WTC11 (cell line): ENCODE results near the gene PDE3B. TPM values are rescaled to one million over a fixed set of nuclear protein-coding genes. Genes with fewer than 3 reads are reported as not detected.
"Not testable (repeated sequence)": the region's sequence is repeated elsewhere in the genome, so short reads cannot be mapped to it uniquely, and the experiment has no call there.

Experiments used
- ATAC-seq: fragments of 200-7000 bp; cut with Tn5 transposase; 2 replicates; pipeline ENCODE4 v1.10.0; 2021; ENCODE audit warnings: mild to moderate bottlenecking, moderate library complexity
- CTCF ChIA-PET: fragments of 300-600 bp; sonication (Branson Sonifier 250); formaldehyde crosslinking; loops from one replicate; lab custom pipeline; 2021; ENCODE audit warnings: antibody characterized with exemption; lab: Charles Lee
- POLR2A ChIA-PET: fragments of 350-600 bp; sonication (Branson Sonifier 250); formaldehyde crosslinking; loops from one replicate; lab custom pipeline; 2021; ENCODE audit warnings: antibody characterized with exemption; lab: Charles Lee
- DNase-seq: peaks from one replicate; pipeline ENCODE4 v3.0.0; 2021; ENCODE audit warnings: low spot score
- H3K27ac Mint-ChIP-seq: 2 replicates; pipeline ENCODE4 v1.8.0; 2021; ENCODE audit warnings: mixed read lengths
- H3K27me3 Mint-ChIP-seq: 2 replicates; pipeline ENCODE4 v1.8.0; 2021; ENCODE audit warnings: low read depth, mild to moderate bottlenecking, moderate library complexity, mixed read lengths
- H3K36me3 Mint-ChIP-seq: 2 replicates; pipeline ENCODE4 v1.8.0; 2021; ENCODE audit warnings: mixed read lengths
- H3K4me1 Mint-ChIP-seq: 2 replicates; pipeline ENCODE4 v1.8.0; 2022; ENCODE audit warnings: mixed read lengths
- H3K4me3 Mint-ChIP-seq: 2 replicates; pipeline ENCODE4 v1.8.0; 2021; ENCODE audit warnings: mild to moderate bottlenecking, moderate library complexity, mixed read lengths
- H3K9me3 Mint-ChIP-seq: 2 replicates; pipeline ENCODE4 v1.8.0; 2021; ENCODE audit warnings: mixed read lengths
- ARID4B ChIP-seq: sonication (generic); formaldehyde crosslinking; IDR thresholded peaks from 2 replicates; pipeline ENCODE4 v1.8.0; 2023; ENCODE audit warnings: missing genetic modification reagents, mild to moderate bottlenecking, borderline replicate concordance
- ATF1 ChIP-seq: sonication (generic); formaldehyde crosslinking; IDR thresholded peaks from 2 replicates; pipeline ENCODE4 v1.8.1; 2023; ENCODE audit warnings: mild to moderate bottlenecking, moderate library complexity, missing genetic modification reagents
- ATF6 ChIP-seq: sonication (generic); formaldehyde crosslinking; IDR thresholded peaks from 2 replicates; pipeline ENCODE4 v1.8.1; 2023; ENCODE audit warnings: mild to moderate bottlenecking, missing genetic modification reagents
- CREM ChIP-seq: sonication (generic); formaldehyde crosslinking; IDR thresholded peaks from 2 replicates; pipeline ENCODE4 v1.8.1; 2022; ENCODE audit warnings: mild to moderate bottlenecking, missing genetic modification reagents, moderate library complexity
- ELF4 ChIP-seq: sonication (generic); formaldehyde crosslinking; IDR thresholded peaks from 2 replicates; pipeline ENCODE4 v1.8.1; 2022; ENCODE audit warnings: low read depth, mild to moderate bottlenecking, moderate library complexity, missing genetic modification reagents
- EMX1 ChIP-seq: fragments of 250-450 bp; sonication (Bioruptor Pico); IDR thresholded peaks from 2 replicates; pipeline ENCODE4 v1.8.0; 2021; ENCODE audit warnings: mild to moderate bottlenecking
- ERG ChIP-seq: fragments of 250-450 bp; sonication (Bioruptor Pico); IDR thresholded peaks from 2 replicates; pipeline ENCODE4 v1.8.0; 2021; ENCODE audit warnings: mild to moderate bottlenecking
- IRF1 ChIP-seq: sonication (generic); formaldehyde crosslinking; IDR thresholded peaks from 2 replicates; pipeline ENCODE4 v1.8.0; 2023; ENCODE audit warnings: missing genetic modification reagents
- JUN ChIP-seq: sonication (generic); formaldehyde crosslinking; IDR thresholded peaks from 2 replicates; pipeline ENCODE4 v1.8.0; 2023; ENCODE audit warnings: mild to moderate bottlenecking, missing genetic modification reagents
- NFYB ChIP-seq: sonication (generic); formaldehyde crosslinking; conservative IDR thresholded peaks from 2 replicates; pipeline ENCODE4 v1.8.0; 2022; ENCODE audit warnings: low read depth, missing genetic modification reagents
- NR2C2 ChIP-seq: sonication (generic); formaldehyde crosslinking; IDR thresholded peaks from 2 replicates; pipeline ENCODE4 v1.8.0; 2022; ENCODE audit warnings: mild to moderate bottlenecking, missing genetic modification reagents
- OVOL2 ChIP-seq: fragments of 250-450 bp; sonication (Bioruptor Pico); IDR thresholded peaks from 2 replicates; pipeline ENCODE4 v1.9.0; 2021; ENCODE audit warnings: mild to moderate bottlenecking, borderline replicate concordance
- PRRX2 ChIP-seq: fragments of 250-450 bp; sonication (Bioruptor Pico); IDR thresholded peaks from 2 replicates; pipeline ENCODE4 v1.8.0; 2021; ENCODE audit warnings: mild to moderate bottlenecking
- TEAD4 ChIP-seq: sonication (generic); formaldehyde crosslinking; IDR thresholded peaks from 2 replicates; pipeline ENCODE4 v1.8.0; 2022; ENCODE audit warnings: mild to moderate bottlenecking, missing genetic modification reagents
- ZBTB43 ChIP-seq: sonication (generic); formaldehyde crosslinking; IDR thresholded peaks from 2 replicates; pipeline ENCODE4 v1.8.1; 2023; ENCODE audit warnings: mild to moderate bottlenecking, missing genetic modification reagents
- ZNF317 ChIP-seq: sonication (generic); formaldehyde crosslinking; IDR thresholded peaks from 2 replicates; pipeline ENCODE4 v1.8.1; 2023; ENCODE audit warnings: low read depth, mild to moderate bottlenecking, moderate library complexity, missing genetic modification reagents, borderline replicate concordance
- total RNA-seq: library from RNA; stranded (reverse); gene quantifications from 3 replicates; pipeline ENCODE4 v1.2.3, GENCODE V29; 2021
- TF ChIP-seq, protein P1 (sequence below): fragments of 250-450 bp; sonication (Bioruptor Pico); IDR thresholded peaks from 2 replicates; pipeline ENCODE4 v1.9.0; 2021; ENCODE audit warnings: mild to moderate bottlenecking
- TF ChIP-seq, protein P2 (sequence below): sonication (generic); formaldehyde crosslinking; conservative IDR thresholded peaks from 2 replicates; pipeline ENCODE4 v1.8.1; 2023; ENCODE audit warnings: mild to moderate bottlenecking, low read depth, missing genetic modification reagents, moderate library complexity

Gene PDE3B
- total RNA-seq, 1 experiment from 2014 or later = 9.6 TPM

- TF ChIP-seq ARID4B (CRISPR knock-in tag) (no peak), CREM (no peak), TEAD4 (CRISPR knock-in tag) (no peak), ZBTB43 (no peak), ZNF317 (CRISPR knock-in tag) (no peak)
Measured at GRCh38 chr11:14789879-14790484, 146.4 kb downstream of the PDE3B start (continued).

DNA sequence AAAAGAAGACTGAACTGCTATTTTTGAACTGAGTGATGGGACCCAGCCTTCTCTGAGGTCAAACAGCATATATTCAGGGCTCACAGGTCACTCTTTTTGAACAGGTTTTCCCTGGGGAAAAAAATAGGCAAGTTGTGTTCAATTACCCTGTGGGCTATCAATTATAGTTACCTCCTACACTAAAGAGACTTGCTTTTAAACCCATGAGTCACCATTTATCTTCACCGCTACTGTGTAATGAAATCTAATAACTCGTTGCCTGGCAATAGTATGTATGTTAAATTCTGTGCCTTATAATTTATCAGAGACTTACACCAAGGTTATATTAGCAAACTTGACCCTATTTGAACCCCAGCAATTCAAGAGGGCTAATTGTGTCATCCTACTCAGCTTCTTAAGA lies 149.9 kb downstream of the PDE3B start:
- ChIA-PET CTCF (interaction anchor here (1.9 kb wide), 1 partner anchor 115 kb away, joined by 12 read pairs; no protein-coding TSS in a partner anchor), POLR2A (no interaction called here)
- DNase-seq = no peak
- peaks cover 4% of the 10 kb centered on the region for H3K9me3 Mint-ChIP-seq
- no peaks in the 10 kb centered on the region; the same call in 1 of the 2 replicates for H3K27me3 Mint-ChIP-seq
- peaks cover 8% of the 10 kb centered on the region; the same call in 1 of the 2 replicates for H3K4me1 Mint-ChIP-seq
- H3K27ac Mint-ChIP-seq = no peak overlapping the region
- ATAC-seq = no peak
- H3K36me3 Mint-ChIP-seq = 0 out of 2 replicates have a peak, but pooled peaks cover 5% of the 10 kb centered on the region
- no peak overlapping the region for H3K4me3 Mint-ChIP-seq
- TF ChIP-seq ELF4 (CRISPR knock-in tag) (no peak), ATF6 (CRISPR knock-in tag) (no peak), ZNF317 (CRISPR knock-in tag) (no peak), JUN (CRISPR knock-in tag) (no peak), ATF1 (CRISPR knock-in tag) (no peak), OVOL2 (no peak), PRRX2 (no peak)

- H3K4me3 Mint-ChIP-seq, POLR2A ChIA-PET, CTCF ChIA-PET, DNase-seq, H3K9me3 Mint-ChIP-seq, H3K27me3 Mint-ChIP-seq, ATAC-seq, H3K27ac Mint-ChIP-seq, H3K4me1 Mint-ChIP-seq, H3K36me3 Mint-ChIP-seq: not testable (repeated sequence)
Measured at GRCh38 chr11:14796028-14796427, 152.4 kb downstream of the PDE3B start.

- ATAC-seq (no peak), DNase-seq (no peak)
- Mint-ChIP-seq H3K27ac (no peak overlapping the region), H3K27me3 (no peaks in the 10 kb centered on the region), H3K9me3 (peaks cover 6% of the 10 kb centered on the region), H3K4me1 (no peaks in the 10 kb centered on the region; the same call in 1 of the 2 replicates), H3K4me3 (no peak overlapping the region), H3K36me3 (peaks cover 12% of the 10 kb centered on the region)
- ChIA-PET CTCF (no interaction called here), POLR2A (no interaction called here)
- no peak for TF ChIP-seq IRF1 (CRISPR knock-in tag)
- no peak for TF ChIP-seq NFYB
- TF ChIP-seq NR2C2 (CRISPR knock-in tag) = no peak
- TF ChIP-seq EMX1 (CRISPR knock-in tag) = no peak
- TF ChIP-seq, protein P1, sequence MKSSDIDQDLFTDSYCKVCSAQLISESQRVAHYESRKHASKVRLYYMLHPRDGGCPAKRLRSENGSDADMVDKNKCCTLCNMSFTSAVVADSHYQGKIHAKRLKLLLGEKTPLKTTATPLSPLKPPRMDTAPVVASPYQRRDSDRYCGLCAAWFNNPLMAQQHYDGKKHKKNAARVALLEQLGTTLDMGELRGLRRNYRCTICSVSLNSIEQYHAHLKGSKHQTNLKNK (CRISPR knock-in tag) = no peak
- TF ChIP-seq, protein P2, sequence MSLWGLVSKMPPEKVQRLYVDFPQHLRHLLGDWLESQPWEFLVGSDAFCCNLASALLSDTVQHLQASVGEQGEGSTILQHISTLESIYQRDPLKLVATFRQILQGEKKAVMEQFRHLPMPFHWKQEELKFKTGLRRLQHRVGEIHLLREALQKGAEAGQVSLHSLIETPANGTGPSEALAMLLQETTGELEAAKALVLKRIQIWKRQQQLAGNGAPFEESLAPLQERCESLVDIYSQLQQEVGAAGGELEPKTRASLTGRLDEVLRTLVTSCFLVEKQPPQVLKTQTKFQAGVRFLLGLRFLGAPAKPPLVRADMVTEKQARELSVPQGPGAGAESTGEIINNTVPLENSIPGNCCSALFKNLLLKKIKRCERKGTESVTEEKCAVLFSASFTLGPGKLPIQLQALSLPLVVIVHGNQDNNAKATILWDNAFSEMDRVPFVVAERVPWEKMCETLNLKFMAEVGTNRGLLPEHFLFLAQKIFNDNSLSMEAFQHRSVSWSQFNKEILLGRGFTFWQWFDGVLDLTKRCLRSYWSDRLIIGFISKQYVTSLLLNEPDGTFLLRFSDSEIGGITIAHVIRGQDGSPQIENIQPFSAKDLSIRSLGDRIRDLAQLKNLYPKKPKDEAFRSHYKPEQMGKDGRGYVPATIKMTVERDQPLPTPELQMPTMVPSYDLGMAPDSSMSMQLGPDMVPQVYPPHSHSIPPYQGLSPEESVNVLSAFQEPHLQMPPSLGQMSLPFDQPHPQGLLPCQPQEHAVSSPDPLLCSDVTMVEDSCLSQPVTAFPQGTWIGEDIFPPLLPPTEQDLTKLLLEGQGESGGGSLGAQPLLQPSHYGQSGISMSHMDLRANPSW (CRISPR knock-in tag) = no peak
- no peak for TF ChIP-seq ERG (CRISPR knock-in tag)
Measured at GRCh38 chr11:14803846-14804245, 160.2 kb downstream of the PDE3B start.
